IPS-18c (cell line): ENCODE data around the gene TMEM178B.

ENCODE experiments used
- H3K4me3 ChIP-seq: 2 replicates; pipeline ENCODE4 v1.7.0; 2013; ENCODE audit warnings: low read depth, mild to moderate bottlenecking, low read length, moderate library complexity; ENCODE audit not compliant: insufficient read depth
- H3K9me3 ChIP-seq: one replicate; pipeline ENCODE4 v1.6.1; 2013; ENCODE audit warnings: mild to moderate bottlenecking, low read length, moderate library complexity; ENCODE audit not compliant: control insufficient read depth, insufficient read depth

The TMEM178B gene

DNA sequence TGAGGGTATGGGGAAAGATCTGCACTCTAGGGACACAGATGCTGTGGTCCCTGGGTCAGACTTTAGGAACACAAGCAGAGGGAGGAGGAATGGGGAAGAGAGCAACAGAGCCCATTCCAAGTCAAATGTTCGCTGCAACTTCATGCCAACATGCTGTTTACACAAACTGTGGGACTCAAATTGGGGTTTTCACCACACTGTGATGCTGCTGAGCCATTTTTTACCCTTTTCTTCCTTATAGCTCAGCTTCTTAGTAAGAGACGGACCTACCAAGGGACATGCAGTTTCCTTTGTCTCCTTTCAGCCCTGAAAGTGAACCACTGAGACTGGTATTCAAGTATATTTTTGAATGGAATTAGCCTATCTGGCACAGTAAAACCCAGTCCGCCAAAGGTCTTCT is 413.1 kb downstream of the TMEM178B start:
- no peaks in the 10 kb centered on the region for H3K9me3 ChIP-seq
- H3K4me3 ChIP-seq = no peak overlapping the region

DNA sequence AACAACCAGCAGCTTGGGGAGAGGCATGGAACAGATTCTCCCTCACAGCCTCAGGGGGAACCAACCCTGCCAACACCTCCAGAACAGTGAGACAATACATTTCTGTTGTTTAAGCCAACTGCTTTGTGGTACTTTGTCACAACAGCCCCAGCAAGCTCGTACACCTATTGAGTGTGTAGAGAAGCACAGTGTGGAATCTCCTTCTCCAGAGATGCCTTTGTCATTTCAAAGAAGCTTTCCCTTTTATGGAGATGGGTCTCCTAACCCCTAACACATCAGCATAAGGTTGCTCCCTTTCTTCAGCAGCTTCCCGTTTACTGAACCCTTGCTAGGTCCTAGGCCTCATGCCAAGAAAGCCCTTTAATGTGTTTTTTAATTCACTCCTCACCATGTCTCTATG is 416.6 kb downstream of the TMEM178B start:
- no peaks in the 10 kb centered on the region for H3K9me3 ChIP-seq
- H3K4me3 ChIP-seq = no peak overlapping the region

DNA sequence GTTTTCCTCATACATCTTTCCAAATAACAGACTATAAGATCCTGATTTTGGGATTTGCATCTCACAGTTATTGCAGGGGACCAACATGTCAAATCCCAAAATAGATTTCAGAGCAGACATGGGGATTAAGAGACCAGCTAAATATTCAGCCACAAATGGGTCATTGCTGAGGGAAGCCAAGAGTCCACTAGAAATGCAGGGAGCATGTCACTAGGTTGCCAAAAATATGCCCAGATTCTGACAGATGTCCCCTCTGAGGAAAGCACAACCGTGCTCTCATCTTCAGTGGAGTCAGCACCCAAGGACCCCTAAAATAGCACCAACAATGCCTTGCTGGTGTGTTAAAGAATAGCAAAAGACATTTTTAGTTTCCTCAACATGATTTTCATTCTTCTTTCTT is 421.2 kb downstream of the TMEM178B start:
- H3K4me3 ChIP-seq = no peak overlapping the region
- no peaks in the 10 kb centered on the region for H3K9me3 ChIP-seq

DNA sequence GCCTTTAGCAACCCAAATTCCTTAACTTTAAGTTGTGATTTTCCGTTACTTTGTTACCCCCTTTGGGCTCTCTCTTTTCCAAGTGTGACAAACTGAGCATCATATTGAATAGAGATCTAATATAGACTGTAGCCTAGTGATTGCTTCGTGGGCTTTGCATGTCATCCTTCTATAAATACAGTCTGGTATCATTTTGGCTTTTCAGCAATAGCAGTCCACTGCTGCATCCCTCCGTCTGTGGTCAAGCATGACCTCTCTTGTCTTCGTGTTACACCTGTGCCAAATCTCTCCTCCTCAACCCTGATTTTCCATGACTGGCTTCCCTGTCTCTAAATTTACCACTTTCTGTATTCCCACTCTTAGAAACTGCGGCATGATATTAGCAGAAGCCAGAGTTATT is 423.5 kb downstream of the TMEM178B start:
- no peak overlapping the region for H3K4me3 ChIP-seq

DNA sequence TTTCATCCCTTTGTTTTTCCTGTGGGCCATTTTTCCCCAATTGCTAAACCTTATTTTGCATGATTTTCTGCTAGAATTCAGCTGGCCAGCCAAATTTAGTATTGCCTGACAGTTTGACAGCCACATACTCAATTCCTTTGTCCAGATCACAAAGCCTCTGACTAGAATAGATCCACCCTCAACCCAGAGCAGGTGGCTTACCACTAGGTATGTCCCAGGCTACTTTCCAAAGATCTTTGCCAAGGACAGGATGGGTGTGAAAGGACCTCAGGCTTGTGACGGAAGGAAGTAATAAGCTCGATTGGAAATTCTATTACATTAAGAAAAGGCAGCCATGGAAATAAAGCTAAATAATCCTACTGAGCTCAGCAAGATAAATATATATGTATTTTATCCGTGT is 426.7 kb downstream of the TMEM178B start:
- Histone ChIP-seq H3K4me3 (no peak overlapping the region), H3K9me3 (no peaks in the 10 kb centered on the region)

More for the DNA sequence above, 423.5 kb downstream of the TMEM178B start:
- H3K9me3 ChIP-seq = no peaks in the 10 kb centered on the region

DNA sequence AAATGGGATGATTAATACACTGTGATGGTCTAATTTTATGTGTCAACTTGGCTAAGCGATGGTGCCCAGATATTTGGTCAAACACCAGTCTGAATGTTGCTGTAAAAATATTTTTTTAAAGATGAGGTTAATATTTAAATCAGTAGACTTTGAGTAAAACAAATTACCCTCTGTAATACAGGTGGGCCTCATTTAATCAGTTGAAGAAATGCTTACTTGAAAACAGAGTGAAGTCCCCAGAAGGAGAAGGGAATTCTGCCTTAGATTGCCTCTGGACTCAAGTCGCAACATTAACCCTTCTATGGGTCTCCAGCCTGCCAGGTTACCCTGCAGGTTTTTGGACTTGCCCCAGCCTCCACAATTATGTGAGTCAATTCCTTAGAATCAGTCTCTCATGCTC is 427.6 kb downstream of the TMEM178B start:
- Histone ChIP-seq H3K9me3 (no peaks in the 10 kb centered on the region), H3K4me3 (no peak overlapping the region)

DNA sequence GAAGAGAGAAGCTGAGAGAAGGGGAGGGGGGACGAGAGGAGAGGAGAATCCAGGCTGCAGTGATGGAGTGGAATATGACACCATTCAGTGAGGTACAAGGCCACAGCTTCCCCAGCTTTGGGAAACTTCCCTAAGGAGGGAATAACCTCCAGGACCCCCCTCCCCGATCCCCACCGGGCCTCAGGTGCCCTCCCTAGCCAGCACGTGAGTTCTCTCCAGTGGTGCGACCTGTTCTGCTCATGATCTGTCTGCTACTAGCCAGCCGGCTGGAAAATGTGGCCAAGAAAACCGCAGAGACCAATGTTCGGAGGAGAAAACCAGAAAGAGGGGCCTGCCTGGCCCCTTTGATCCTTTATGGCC is 437.4 kb downstream of the TMEM178B start:
- peak overlapping the region; percentile 25 for H3K4me3 ChIP-seq
- no peaks in the 10 kb centered on the region for H3K9me3 ChIP-seq

DNA sequence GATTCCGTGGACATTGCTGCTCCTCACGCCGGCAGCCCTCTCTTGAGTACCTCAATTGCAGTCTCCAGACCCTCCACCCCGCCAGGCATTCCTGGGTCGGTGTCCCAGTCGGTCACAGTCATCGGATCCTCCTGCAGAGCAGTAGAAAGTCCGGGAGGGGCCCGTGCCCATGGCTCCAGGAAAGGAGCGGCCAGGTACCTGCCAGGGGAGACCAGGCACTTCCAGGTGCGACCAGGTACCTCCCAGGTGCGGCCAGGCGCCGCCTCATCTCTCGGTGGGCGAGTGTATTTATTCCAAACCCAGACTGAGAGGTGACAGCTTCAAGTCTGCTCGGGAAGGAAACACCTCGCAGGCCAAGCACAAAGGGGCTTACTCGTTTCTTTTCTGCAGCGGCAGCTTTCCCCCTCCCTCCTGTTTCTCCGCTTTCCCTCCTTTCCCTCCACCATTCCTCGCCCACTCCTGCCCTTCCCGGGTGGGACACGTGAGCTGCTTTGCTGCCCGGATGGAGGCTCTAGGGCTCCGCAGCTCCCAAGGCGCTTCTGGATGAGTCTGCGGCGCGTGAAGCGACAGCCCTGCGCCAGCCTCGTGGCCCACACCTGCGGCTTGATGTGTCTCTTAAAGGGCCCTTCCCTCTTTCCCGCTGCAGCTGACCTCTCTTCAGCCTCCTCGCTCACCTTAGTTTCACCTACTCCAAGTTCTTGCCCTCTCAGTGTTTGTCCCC is 438.0 kb downstream of the TMEM178B start:
- no peaks in the 10 kb centered on the region for H3K9me3 ChIP-seq
- H3K4me3 ChIP-seq = peak overlapping the region; percentile 25

DNA sequence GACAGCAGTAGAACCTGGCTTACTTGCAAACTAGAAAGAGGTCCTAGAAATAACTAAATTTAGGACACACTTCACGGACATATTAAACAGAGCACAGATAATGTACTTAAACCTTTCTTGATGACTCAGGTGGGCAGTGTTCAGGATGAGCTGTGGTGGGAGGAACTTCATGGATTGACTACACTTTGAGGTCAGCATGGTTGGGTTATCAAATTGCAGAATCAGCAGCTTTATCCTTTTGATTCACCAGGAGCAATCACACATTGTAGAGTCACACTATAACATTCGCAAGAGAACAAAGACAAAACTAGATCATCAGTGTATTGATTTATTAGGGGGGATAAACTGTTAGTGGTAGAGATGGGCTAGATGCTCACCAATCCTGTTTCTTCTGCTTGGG is 438.7 kb downstream of the TMEM178B start:
- Histone ChIP-seq H3K9me3 (no peaks in the 10 kb centered on the region), H3K4me3 (no peak overlapping the region)

DNA sequence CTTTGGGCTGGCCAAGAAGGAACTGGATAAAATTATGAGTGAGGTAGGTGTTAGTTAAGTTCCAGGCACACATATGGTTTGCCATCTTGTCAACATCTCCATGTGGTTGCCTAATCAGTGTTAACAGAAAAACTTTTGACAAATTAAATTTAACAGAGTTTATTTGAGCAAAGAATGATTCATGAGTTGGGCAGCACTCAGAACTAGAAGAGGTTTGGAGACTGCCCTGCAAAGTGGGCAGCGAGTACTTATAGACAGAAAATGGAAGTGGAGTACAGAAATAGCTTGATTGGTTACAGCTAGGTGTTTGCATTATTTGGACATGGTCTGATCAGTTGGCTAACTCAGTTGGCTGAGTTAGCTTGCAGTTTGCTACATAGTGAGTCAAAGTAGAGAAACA is 439.9 kb downstream of the TMEM178B start:
- H3K4me3 ChIP-seq = no peak overlapping the region
- no peaks in the 10 kb centered on the region for H3K9me3 ChIP-seq

DNA sequence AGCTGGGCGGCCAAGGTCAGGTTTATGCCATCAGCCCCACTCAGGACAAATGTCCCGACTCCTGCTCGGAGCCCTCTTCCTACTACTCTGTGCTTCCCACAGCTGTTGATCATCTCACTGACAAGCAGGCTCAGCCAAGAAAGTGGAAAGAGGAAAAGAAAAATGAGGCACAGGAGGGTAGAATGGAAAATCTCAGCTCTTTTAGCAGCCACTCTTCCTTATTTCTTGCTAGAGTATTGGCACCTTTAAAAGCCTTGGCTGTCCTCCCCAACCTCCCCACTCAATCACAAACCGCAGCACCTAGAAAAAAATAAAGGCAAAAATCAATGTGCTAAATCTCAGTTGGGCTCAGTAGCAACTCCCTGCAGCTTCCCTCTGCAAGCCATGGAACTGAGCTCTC is 442.1 kb downstream of the TMEM178B start:
- peaks cover 2% of the 10 kb centered on the region for H3K9me3 ChIP-seq
- no peak overlapping the region for H3K4me3 ChIP-seq

DNA sequence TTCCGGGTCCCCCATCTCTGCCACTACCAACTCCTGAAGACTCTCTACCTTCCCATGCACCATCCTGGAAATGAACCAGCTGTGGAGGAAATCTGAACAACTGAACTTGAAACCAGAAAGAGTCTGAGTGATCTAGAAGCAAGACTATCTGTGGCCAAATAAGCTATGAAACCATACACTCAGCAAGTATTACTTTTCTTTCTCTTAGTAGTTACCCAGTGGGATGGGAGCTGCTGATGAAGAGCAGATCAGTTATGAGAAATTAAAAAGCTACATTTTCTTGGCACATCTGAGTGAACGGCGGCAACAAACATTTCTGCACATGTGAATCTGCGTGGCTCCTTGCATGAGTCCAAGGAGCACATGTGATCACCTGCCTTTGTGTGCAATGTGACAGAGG is 445.8 kb downstream of the TMEM178B start:
- Histone ChIP-seq H3K9me3 (peaks cover 2% of the 10 kb centered on the region), H3K4me3 (no peak overlapping the region)

DNA sequence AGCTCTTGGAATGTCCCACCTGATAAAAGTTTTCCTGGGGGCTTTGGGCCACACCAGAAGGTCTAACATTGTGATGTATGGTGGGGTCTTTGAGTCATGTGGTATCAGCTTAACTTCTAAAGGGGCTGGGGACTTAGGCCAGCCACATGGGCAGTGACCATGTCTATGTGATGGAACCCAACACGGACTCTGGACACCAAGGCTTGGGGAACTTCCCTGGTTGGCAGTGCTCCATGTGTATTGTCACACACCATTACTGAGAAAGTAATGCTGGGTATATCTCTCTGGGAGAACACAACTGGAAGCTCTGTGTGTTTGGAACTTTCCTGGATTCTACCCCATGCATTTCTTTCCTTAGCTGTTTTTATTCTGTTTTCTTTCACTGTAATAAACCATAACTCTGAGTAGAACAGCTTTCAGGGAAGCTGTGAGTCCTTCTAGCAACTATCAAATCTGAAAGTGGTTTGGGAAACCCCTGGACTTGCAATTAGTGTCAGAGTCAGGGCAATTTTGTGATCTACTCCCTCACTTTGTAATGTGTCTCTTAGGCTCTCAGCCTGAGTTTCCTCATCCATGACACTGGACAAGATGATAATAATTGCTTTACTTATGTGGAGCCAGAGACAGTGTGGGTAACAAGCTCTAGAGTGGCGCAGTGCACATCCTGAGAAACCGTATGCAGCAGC is 448.9 kb downstream of the TMEM178B start:
- Histone ChIP-seq H3K4me3 (no peak overlapping the region), H3K9me3 (peaks cover 5% of the 10 kb centered on the region)

DNA sequence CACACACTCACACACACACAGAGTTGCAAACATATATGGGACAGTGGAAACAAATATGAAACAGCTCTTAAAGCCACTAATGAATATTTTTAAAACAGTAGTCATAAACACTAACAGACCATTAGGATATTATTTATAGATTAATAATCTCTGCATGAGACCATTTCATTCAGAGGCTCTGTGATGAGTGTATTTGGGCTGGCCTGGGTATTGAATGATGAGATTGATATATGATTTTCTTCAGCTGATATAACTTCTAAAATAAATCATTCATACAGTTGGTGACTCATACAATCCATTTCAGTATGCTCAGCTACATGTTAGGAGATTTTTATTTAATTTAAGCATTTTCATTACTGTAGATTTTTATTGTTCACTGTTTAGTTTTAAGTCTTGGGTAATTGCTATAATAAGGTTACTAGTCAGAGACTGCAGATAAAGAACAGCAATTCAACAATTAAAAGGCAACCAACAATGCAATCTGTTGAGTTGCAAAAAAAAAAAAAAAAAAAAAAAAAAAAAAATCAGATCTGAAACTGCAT is 452.2 kb downstream of the TMEM178B start:
- H3K9me3 ChIP-seq = peaks cover 3% of the 10 kb centered on the region
- no peak overlapping the region for H3K4me3 ChIP-seq

DNA sequence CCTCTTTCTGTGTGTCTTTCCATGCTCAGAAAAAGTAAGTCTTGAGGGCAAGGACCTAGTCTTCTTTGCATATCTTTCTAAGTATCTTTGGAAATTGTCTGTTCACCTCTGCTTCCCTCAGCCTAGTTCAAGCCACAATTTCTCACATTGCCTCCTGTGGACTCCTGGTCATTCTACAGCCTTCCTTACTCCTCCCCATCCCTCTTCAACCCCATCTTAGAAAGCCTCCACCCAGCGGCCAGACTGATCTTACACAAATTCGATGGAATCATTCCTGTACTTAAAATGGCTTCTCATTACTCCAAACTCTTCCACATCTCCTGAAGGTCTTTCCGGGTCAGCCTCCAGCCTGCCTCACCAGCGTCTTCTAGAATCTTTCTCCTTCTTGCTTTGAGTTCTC is 453.2 kb downstream of the TMEM178B start:
- Histone ChIP-seq H3K4me3 (no peak overlapping the region), H3K9me3 (peaks cover 3% of the 10 kb centered on the region)

DNA sequence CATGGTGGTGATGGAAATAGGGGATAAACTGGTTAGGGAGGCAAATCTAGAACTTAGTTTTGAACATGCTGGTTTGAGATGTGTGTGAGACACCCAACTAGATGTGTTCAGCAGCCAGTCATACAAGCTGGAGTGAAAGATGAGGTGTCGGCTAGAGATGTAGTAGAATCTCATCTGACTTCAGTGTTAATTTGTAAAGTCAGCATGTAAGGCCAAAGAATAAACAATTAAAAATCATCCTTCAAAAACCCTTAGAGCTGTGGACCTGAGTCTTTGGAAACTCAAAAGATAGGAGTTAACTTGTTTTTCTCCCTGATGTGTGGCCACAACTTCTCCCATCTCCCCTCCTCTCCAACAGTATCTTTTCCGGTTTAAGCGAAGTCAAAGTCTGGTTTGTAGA is 454.5 kb downstream of the TMEM178B start:
- Histone ChIP-seq H3K4me3 (no peak overlapping the region), H3K9me3 (peaks cover 3% of the 10 kb centered on the region)
